ENCODE measurements around the gene DOCK4. TPM values are rescaled to one million over a fixed set of nuclear protein-coding genes. Genes with fewer than 3 reads are reported as not detected.

The DOCK4 gene
- total RNA-seq, 4 donors from 2014 or later = 6.4 to 20.5 (median 9.7) TPM

DNA sequence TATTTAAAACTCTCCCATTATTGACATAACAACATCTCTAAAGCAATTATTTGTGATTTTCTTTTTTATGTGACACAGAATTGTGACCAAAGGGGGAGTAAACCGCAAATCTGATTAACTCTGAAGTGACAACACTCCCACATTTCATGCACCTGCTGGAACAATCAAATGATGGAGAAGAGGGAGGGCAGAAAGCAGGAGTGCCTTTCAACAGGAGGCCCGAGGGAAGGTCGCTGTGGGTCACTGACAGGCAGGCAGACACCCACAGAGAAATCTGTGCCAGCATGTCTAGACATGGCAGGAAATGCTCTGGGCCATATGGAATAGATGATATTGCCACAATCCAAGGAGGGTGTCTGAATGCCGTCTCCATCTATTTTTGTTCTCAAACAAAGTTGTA lies 247.3 kb downstream of the DOCK4 start:
- no peaks in the 10 kb centered on the region for H3K9me3 ChIP-seq
- no peaks in the 10 kb centered on the region for H3K36me3 ChIP-seq
- no peak for DNase-seq (ENCODE audit: low spot score in 2 of 2)
- TF ChIP-seq POLR2A (IDR thresholded peaks at IDR 0.05) = no peak
- TF ChIP-seq, protein P1, sequence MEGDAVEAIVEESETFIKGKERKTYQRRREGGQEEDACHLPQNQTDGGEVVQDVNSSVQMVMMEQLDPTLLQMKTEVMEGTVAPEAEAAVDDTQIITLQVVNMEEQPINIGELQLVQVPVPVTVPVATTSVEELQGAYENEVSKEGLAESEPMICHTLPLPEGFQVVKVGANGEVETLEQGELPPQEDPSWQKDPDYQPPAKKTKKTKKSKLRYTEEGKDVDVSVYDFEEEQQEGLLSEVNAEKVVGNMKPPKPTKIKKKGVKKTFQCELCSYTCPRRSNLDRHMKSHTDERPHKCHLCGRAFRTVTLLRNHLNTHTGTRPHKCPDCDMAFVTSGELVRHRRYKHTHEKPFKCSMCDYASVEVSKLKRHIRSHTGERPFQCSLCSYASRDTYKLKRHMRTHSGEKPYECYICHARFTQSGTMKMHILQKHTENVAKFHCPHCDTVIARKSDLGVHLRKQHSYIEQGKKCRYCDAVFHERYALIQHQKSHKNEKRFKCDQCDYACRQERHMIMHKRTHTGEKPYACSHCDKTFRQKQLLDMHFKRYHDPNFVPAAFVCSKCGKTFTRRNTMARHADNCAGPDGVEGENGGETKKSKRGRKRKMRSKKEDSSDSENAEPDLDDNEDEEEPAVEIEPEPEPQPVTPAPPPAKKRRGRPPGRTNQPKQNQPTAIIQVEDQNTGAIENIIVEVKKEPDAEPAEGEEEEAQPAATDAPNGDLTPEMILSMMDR (IDR thresholded peaks at IDR 0.05) = no peak
- TF ChIP-seq POLR2AphosphoS5 (IDR thresholded peaks at IDR 0.05) = no peak
- no peak for TF ChIP-seq EP300 (IDR thresholded peaks at IDR 0.05)
- no peak overlapping the region for H3K27ac ChIP-seq
- peaks cover 9% of the 10 kb centered on the region for H3K4me1 ChIP-seq
- H3K27me3 ChIP-seq = no peaks in the 10 kb centered on the region
- H3K4me3 ChIP-seq = no peak overlapping the region
- 58% methylated on average over 4 of the region's 4 CpGs for WGBS

DNA sequence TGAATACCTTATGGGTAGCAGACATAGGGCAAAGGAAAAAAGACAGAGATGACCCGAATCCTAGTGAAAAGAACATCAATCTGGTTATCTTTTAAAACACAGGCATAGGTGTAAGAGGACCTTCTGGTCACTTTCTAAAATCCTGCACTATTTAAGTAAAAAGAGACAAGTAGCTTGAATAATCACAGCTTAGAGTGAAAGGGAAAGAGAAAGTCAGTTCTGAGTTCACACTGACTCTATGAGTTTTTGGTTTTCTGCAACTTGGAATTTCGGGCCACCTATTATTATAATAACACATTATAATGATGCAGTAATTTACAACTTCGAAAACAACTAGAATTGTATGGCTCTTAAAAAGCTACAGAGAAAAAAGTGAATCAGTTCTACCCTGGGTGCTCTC lies 247.8 kb downstream of the DOCK4 start:
- Histone ChIP-seq H3K4me1 (peaks cover 14% of the 10 kb centered on the region), H3K36me3 (no peaks in the 10 kb centered on the region), H3K27me3 (no peaks in the 10 kb centered on the region), H3K9me3 (no peaks in the 10 kb centered on the region), H3K4me3 (no peak overlapping the region), H3K27ac (no peak overlapping the region)
- DNase-seq (ENCODE audit: low spot score in 2 of 2) = no peak
- WGBS = 87% methylated on average over 3 of the region's 3 CpGs
- no peak for TF ChIP-seq EP300 (IDR thresholded peaks at IDR 0.05)
- TF ChIP-seq, protein P1 (IDR thresholded peaks at IDR 0.05) = no peak
- TF ChIP-seq POLR2A (IDR thresholded peaks at IDR 0.05) = no peak
- TF ChIP-seq POLR2AphosphoS5 (IDR thresholded peaks at IDR 0.05) = no peak

- Histone ChIP-seq H3K27me3 (no peaks in the 10 kb centered on the region), H3K4me1 (peaks cover 19% of the 10 kb centered on the region), H3K36me3 (no peaks in the 10 kb centered on the region), H3K9me3 (no peaks in the 10 kb centered on the region), H3K4me3 (no peak overlapping the region), H3K27ac (no peak overlapping the region)
- WGBS = 78% methylated on average over 1 of the region's 1 CpG
- DNase-seq (ENCODE audit: low spot score in 2 of 2) = no peak
- TF ChIP-seq POLR2A (IDR thresholded peaks at IDR 0.05) (no peak), POLR2AphosphoS5 (IDR thresholded peaks at IDR 0.05) (no peak), EP300 (IDR thresholded peaks at IDR 0.05) (no peak)
- TF ChIP-seq, protein P1 (IDR thresholded peaks at IDR 0.05) = no peak
Measured at GRCh38 chr7:111955616-111956015, 250.6 kb downstream of the DOCK4 start.

GRCh38 chr7:111954474-111955381 lies 251.5 kb downstream of the DOCK4 start:
- H3K27ac ChIP-seq = no peak overlapping the region
- DNase-seq (ENCODE audit: low spot score in 2 of 2) = no peak
- WGBS = 88% methylated on average over 15 of the region's 15 CpGs
- H3K4me1 ChIP-seq = peaks cover 19% of the 10 kb centered on the region
- no peaks in the 10 kb centered on the region for H3K36me3 ChIP-seq
- H3K4me3 ChIP-seq = no peak overlapping the region
- TF ChIP-seq POLR2AphosphoS5 (IDR thresholded peaks at IDR 0.05) = no peak
- TF ChIP-seq, protein P1 (IDR thresholded peaks at IDR 0.05) = no peak
- no peak for TF ChIP-seq POLR2A (IDR thresholded peaks at IDR 0.05)
- TF ChIP-seq EP300 (IDR thresholded peaks at IDR 0.05) = no peak
- H3K27me3 ChIP-seq = no peaks in the 10 kb centered on the region
- no peaks in the 10 kb centered on the region for H3K9me3 ChIP-seq

DNA sequence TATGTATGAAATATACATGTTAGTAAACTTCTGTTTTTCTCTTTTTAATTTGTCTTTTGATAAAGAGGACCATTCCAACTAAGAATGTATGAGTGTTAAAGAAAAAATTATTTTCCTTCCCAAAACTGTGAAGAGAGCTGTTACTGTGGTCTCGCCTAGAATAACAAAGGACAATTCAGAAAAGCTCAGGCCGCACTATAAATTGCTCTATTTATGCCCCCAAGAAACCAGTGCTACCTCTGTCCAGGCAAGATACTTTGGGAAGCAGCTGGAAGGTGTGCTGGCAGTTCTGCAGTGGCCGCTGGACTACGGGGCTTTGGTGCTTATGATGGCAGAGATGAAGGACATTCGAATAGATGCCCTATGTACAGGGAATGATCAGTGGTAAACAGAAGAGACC lies 252.1 kb downstream of the DOCK4 start:
- no peaks in the 10 kb centered on the region for H3K27me3 ChIP-seq
- H3K4me3 ChIP-seq = no peak overlapping the region
- WGBS = 88% methylated on average over 5 of the region's 5 CpGs
- H3K27ac ChIP-seq = no peak overlapping the region
- no peak for DNase-seq (ENCODE audit: low spot score in 2 of 2)
- H3K9me3 ChIP-seq = no peaks in the 10 kb centered on the region
- H3K36me3 ChIP-seq = no peaks in the 10 kb centered on the region
- H3K4me1 ChIP-seq = peaks cover 19% of the 10 kb centered on the region
- TF ChIP-seq POLR2AphosphoS5 (IDR thresholded peaks at IDR 0.05) (no peak), POLR2A (IDR thresholded peaks at IDR 0.05) (no peak), EP300 (IDR thresholded peaks at IDR 0.05) (no peak)
- TF ChIP-seq, protein P1 (IDR thresholded peaks at IDR 0.05) = no peak
